Measurements from ENCODE around the gene TCFL5. TPM values are rescaled to one million over a fixed set of nuclear protein-coding genes. Genes with fewer than 3 reads are reported as not detected.

TCFL5 gene
- total and polyA plus RNA-seq, 2 donors (not counting 3 experiments of a cell fraction or from before 2014, with no cell fraction given) = 4.4 to 11.1 TPM

DNA sequence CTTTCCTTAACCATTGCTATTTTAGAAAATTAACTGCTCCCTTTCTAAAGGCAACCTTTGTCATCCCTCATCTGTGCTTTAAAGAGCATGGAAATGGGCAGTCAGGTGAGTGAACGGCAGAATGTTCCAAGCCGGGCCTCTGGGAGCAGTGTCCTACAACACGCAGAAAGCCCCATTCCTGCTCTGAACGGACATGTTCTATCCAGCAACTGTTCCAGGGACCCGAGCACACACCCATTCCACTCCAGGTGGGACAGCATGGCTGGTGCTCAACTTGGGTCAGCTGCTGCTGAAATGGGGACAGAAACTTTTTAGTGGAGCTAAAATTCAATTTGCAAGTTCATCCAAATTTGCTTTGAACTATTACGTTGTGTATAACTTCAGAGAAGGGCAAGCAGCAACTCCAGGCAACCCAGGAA is 38.0 kb upstream of the TCFL5 start:
- Histone ChIP-seq H3K4me2 (ENCODE audit: insufficient read depth, low read length) (no peak overlapping the region), H3K36me3 (ENCODE audit: control insufficient read depth in 2 of 2, extremely low read depth in 1 of 2, insufficient read depth in 2 of 2, low read length in 2 of 2) (peaks cover 11 to 15% of the 10 kb centered on the region in 2 experiments), H3K9me3 (replicated peaks; ENCODE audit: control insufficient read depth, insufficient read depth, low read length) (no peaks in the 10 kb centered on the region), H3K9me1 (replicated peaks; ENCODE audit: control insufficient read depth, extremely low read depth, insufficient read depth, low read length) (no peaks in the 10 kb centered on the region), H4K20me1 (replicated peaks; ENCODE audit: control insufficient read depth, extremely low read depth, insufficient read depth, low read length) (no peaks in the 10 kb centered on the region), H3K4me3 (replicated peaks in 1 of 3; ENCODE audit: insufficient read depth in 1 of 3, low read depth in 1 of 3, low read length in 3 of 3) (no peak overlapping the region), H3K79me2 (ENCODE audit: control insufficient read depth, insufficient read depth, low read length) (no peaks in the 10 kb centered on the region), H3K4me1 (ENCODE audit: control insufficient read depth, extremely low read depth, insufficient read depth, low read length) (no peaks in the 10 kb centered on the region), H3K27me3 (ENCODE audit: control insufficient read depth in 2 of 2, insufficient read depth in 2 of 2, low read length in 2 of 2) (no peaks in the 10 kb centered on the region), H3K27ac (ENCODE audit: insufficient read depth, low read depth, low read length) (no peak overlapping the region), H3K9ac (replicated peaks; ENCODE audit: extremely low read depth, insufficient read depth, low read length) (no peak overlapping the region), H2AFZ (ENCODE audit: low read depth, low read length) (no peak overlapping the region)
- ChIA-PET CTCF (interaction anchor here (1.1 to 1.3 kb wide), 3 partner anchors 12 to 73 kb away, joined by 3 to 4 read pairs (median 3); no protein-coding TSS in a partner anchor), POLR2A (no interaction called here)
- TF ChIP-seq FOS (IDR thresholded peaks at IDR 0.05; ENCODE audit: borderline replicate concordance, insufficient read depth, low read length) (no peak), EZH2 (IDR thresholded peaks at IDR 0.05; ENCODE audit: borderline replicate concordance, low read depth, low read length, severe bottlenecking) (no peak), POLR2A (IDR thresholded peaks at IDR 0.05; ENCODE audit: low read depth, low read length) (no peak), MYC (IDR thresholded peaks at IDR 0.05; ENCODE audit: low read depth, low read length) (no peak), MAX (IDR thresholded peaks at IDR 0.05; ENCODE audit: insufficient read depth, insufficient read length) (no peak), GATA2 (IDR thresholded peaks at IDR 0.05; ENCODE audit: insufficient read depth, insufficient read length, low read depth, low read length) (no peak), JUN (IDR thresholded peaks at IDR 0.05; ENCODE audit: borderline replicate concordance, insufficient read depth, insufficient read length, low read depth) (no peak), POLR2AphosphoS5 (IDR thresholded peaks at IDR 0.05; ENCODE audit: insufficient read depth, low read depth, low read length) (no peak)
- TF ChIP-seq, protein P1, sequence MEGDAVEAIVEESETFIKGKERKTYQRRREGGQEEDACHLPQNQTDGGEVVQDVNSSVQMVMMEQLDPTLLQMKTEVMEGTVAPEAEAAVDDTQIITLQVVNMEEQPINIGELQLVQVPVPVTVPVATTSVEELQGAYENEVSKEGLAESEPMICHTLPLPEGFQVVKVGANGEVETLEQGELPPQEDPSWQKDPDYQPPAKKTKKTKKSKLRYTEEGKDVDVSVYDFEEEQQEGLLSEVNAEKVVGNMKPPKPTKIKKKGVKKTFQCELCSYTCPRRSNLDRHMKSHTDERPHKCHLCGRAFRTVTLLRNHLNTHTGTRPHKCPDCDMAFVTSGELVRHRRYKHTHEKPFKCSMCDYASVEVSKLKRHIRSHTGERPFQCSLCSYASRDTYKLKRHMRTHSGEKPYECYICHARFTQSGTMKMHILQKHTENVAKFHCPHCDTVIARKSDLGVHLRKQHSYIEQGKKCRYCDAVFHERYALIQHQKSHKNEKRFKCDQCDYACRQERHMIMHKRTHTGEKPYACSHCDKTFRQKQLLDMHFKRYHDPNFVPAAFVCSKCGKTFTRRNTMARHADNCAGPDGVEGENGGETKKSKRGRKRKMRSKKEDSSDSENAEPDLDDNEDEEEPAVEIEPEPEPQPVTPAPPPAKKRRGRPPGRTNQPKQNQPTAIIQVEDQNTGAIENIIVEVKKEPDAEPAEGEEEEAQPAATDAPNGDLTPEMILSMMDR (IDR thresholded peaks at IDR 0.05; ENCODE audit: extremely low read depth in 1 of 2, insufficient read depth in 1 of 2, low read depth in 1 of 2, low read length in 2 of 2) = no peak
- no TSS peak for BruUV-seq (replicated peaks)
- DNase-seq (ENCODE audit: low read depth, low spot score) = no peak
- no peak for FAIRE-seq
- dilution Hi-C loops (cut with MboI; ENCODE audit: extremely low pct_ligation_motif_present, low sequenced_read_pairs) (no loop called here), intact Hi-C loops (cut with micrococcal nuclease) (no loop called here)

Measured in endothelial cell of umbilical vein (primary cell).